ENCODE measurements around the gene PHF5A. TPM values are rescaled to one million over a fixed set of nuclear protein-coding genes. Genes with fewer than 3 reads are reported as not detected.

The PHF5A gene
- total and polyA plus RNA-seq, 8 donors = 0.58 to 54.5 (median 39.9) TPM

DNA sequence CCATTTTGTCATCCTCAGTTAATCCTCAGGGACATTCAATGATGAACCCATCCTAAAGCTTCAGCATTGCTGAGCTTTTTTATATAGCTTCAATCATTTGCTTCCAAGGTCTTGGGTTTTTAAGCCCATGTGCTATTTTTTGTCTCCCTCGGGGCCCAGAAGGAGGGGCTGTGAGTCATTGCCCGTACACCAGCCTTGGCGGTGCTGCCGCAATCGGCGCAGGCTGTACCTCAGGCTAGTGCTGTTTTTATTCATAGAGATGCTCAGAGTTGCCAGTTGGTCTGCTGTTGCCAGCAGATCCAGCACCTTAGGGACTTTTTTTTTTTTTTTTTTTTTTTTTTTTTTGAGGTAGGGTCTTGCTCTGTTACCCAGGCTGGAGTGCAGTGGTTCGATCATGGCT is 35.9 kb upstream of the PHF5A start:
- peaks cover 52 to 99% (median 85%) of the 10 kb centered on the region in 4 donors for H3K36me3 ChIP-seq
- TF ChIP-seq, protein P1, sequence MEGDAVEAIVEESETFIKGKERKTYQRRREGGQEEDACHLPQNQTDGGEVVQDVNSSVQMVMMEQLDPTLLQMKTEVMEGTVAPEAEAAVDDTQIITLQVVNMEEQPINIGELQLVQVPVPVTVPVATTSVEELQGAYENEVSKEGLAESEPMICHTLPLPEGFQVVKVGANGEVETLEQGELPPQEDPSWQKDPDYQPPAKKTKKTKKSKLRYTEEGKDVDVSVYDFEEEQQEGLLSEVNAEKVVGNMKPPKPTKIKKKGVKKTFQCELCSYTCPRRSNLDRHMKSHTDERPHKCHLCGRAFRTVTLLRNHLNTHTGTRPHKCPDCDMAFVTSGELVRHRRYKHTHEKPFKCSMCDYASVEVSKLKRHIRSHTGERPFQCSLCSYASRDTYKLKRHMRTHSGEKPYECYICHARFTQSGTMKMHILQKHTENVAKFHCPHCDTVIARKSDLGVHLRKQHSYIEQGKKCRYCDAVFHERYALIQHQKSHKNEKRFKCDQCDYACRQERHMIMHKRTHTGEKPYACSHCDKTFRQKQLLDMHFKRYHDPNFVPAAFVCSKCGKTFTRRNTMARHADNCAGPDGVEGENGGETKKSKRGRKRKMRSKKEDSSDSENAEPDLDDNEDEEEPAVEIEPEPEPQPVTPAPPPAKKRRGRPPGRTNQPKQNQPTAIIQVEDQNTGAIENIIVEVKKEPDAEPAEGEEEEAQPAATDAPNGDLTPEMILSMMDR (IDR thresholded peaks at IDR 0.05) = no peak
- TF ChIP-seq POLR2A (IDR thresholded peaks at IDR 0.05) (no peak), POLR2AphosphoS5 (IDR thresholded peaks at IDR 0.05) (no peak)
- no peak overlapping the region for H3K4me3 ChIP-seq
- no peaks in the 10 kb centered on the region for H3K9me3 ChIP-seq
- 83 to 92% (median 86%) methylated on average over 6 to 7 of the region's 7 CpGs for WGBS, 5 donors
- intact Hi-C loops (cut with DNase I; ENCODE audit: low total_unique reads) = no loop called here
- no peaks in the 10 kb centered on the region for H3K27me3 ChIP-seq
- no peak for DNase-seq
- H3K4me1 ChIP-seq = peaks cover 0 to 14% (median 6%) of the 10 kb centered on the region in 4 donors
- H3K27ac ChIP-seq = peak overlapping the region in 1 of 5 donors; percentile 27

DNA sequence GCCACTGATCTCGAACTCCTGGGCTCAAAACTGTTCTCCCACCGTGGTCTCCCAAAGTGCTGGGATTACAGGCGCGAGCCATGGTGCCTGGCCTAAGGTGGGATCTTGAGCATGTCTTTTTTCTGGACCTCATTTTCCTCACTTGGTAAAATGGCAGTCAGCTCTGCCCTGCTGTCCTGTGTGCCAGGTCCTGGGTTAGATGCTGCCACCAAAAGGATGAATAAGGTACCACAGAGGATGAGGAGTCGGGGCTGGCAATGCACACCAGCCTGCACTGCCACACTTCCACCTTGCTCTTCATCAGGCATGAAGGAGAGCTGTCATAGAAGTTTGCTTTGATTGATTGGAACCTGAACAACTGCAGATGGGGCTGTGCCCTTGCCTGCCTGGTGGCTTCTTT is 32.7 kb upstream of the PHF5A start:
- WGBS, 5 donors = 82 to 93% (median 88%) methylated on average over 5 of the region's 5 CpGs
- peaks cover 33 to 79% (median 68%) of the 10 kb centered on the region in 4 donors for H3K36me3 ChIP-seq
- peak overlapping the region in 1 of 5 donors; percentile 46 for H3K27ac ChIP-seq
- no peak for DNase-seq
- no peak overlapping the region for H3K4me3 ChIP-seq
- H3K27me3 ChIP-seq = no peaks in the 10 kb centered on the region
- H3K4me1 ChIP-seq = peaks cover 0 to 17% (median 11%) of the 10 kb centered on the region in 4 donors
- TF ChIP-seq, protein P1 (IDR thresholded peaks at IDR 0.05) = peak in 1 of 7 experiments; percentile 11
- TF ChIP-seq POLR2AphosphoS5 (IDR thresholded peaks at IDR 0.05) = no peak
- TF ChIP-seq EP300 (IDR thresholded peaks at IDR 0.05) = no peak
- intact Hi-C loops (cut with DNase I; ENCODE audit: low total_unique reads) = no loop called here
- no peaks in the 10 kb centered on the region for H3K9me3 ChIP-seq

DNA sequence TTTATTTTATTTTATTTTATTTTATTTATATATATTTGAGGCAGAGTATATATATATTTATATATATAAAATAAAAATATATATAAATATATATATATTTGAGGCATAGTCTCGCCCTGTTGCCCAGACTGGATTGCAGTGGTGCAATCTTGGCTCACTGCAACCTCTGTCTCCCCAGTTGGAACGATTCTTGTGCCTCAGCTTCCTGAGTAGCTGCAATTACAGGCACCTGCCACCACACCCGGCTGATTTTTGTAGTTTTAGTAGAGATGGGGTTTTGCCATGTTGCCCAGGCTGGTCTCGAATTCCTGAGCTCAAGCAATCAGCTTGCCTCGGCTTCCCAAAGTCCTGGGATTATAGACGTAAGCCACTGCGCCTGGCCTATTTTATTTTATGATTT is 31.8 kb upstream of the PHF5A start:
- Histone ChIP-seq H3K4me3 (no peak overlapping the region), H3K27ac (peak overlapping the region in 1 of 5 donors; percentile 46), H3K9me3 (no peaks in the 10 kb centered on the region), H3K27me3 (no peaks in the 10 kb centered on the region), H3K36me3 (peaks cover 33 to 77% (median 65%) of the 10 kb centered on the region in 4 donors), H3K4me1 (peaks cover 0 to 24% (median 15%) of the 10 kb centered on the region in 4 donors)
- DNase-seq = no peak
- intact Hi-C loops (cut with DNase I; ENCODE audit: low total_unique reads) = no loop called here
- WGBS, 5 donors = 84 to 90% (median 85%) methylated on average over 7 of the region's 7 CpGs
- TF ChIP-seq POLR2A (IDR thresholded peaks at IDR 0.05) = no peak

DNA sequence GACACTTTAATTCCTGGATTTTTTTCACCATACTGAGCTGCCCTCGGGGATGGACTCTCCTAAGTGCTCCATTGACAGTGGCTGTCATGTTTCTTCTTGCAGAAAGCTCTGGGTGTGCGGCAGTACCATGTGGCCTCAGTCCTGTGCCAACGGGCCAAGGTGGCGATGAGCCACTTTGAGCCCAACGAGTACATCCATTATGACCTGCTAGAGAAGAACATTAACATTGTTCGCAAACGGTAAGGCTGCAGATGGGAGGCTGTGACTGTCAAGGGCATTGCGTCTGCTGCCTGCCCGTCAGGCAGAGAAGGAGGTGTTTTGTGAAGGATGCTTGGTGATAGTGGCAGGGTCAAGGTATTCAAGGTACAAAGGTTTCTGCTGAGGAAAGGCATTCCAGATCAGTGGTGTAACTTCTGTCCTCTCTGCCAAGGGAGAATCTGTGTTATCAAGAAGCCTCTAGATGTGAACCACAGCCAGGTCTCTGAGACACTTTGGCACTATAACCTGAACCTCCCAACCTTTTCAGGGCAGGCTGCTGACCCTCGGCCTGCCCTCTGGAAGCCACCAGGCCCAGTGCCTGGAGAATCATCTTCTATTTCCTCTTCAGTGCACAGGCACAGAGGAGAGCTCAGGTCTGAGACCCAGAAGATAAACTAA is 31.3 kb upstream of the PHF5A start:
- Histone ChIP-seq H3K36me3 (peaks cover 33 to 71% (median 63%) of the 10 kb centered on the region in 4 donors), H3K27ac (no peak overlapping the region), H3K27me3 (no peaks in the 10 kb centered on the region), H3K4me1 (peaks cover 0 to 29% (median 21%) of the 10 kb centered on the region in 4 donors), H3K9me3 (no peaks in the 10 kb centered on the region), H3K4me3 (no peak overlapping the region)
- 84 to 93% (median 86%) methylated on average over 10 of the region's 10 CpGs for WGBS, 5 donors
- no peak for DNase-seq
- intact Hi-C loops (cut with DNase I; ENCODE audit: low total_unique reads) = no loop called here
- TF ChIP-seq EP300 (IDR thresholded peaks at IDR 0.05) = no peak
- TF ChIP-seq, protein P1 (IDR thresholded peaks at IDR 0.05) = no peak
- TF ChIP-seq POLR2A (IDR thresholded peaks at IDR 0.05) = no peak
- TF ChIP-seq POLR2AphosphoS5 (IDR thresholded peaks at IDR 0.05) = no peak

DNA sequence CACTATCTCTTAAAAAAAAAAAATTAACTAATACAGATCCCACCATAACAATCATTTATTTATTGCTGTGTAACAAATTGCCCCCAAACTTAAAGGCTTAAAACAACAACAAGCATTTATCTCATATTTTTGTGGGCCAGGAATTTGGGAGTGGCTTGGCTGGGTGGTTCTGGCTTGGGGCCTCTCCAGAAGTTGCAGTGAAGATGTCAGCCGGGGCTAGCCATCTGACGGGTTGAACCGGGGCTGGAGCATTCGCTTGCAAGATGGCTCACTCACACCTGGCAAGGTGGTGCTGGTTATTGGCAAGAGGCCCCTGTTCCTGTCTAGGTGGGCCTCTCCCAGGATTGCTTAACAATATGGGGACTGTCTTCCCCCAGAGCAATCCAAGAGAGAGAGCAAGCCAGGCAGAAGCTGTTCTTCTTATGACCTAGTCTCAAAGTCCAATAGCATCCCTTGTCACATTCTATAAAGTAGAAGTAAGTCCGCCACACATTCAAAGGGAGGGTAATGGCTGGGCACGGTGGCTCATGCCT is 29.9 kb upstream of the PHF5A start:
- H3K36me3 ChIP-seq = peaks cover 23 to 57% (median 50%) of the 10 kb centered on the region in 4 donors
- WGBS, 5 donors = 59 to 70% (median 66%) methylated on average over 3 to 6 of the region's 6 CpGs
- intact Hi-C loops (cut with DNase I; ENCODE audit: low total_unique reads) = no loop called here

More for the DNA sequence above, 29.9 kb upstream of the PHF5A start:
- H3K4me1 ChIP-seq = peaks cover 0 to 43% (median 28%) of the 10 kb centered on the region in 4 donors
- DNase-seq = no peak
- TF ChIP-seq POLR2A (IDR thresholded peaks at IDR 0.05) (no peak), EP300 (IDR thresholded peaks at IDR 0.05) (no peak), POLR2AphosphoS5 (IDR thresholded peaks at IDR 0.05) (no peak)
- TF ChIP-seq, protein P1 (IDR thresholded peaks at IDR 0.05) = no peak
- H3K4me3 ChIP-seq = no peak overlapping the region
- H3K27ac ChIP-seq = peak overlapping the region in 1 of 5 donors; percentile 15
- no peaks in the 10 kb centered on the region for H3K27me3 ChIP-seq
- no peaks in the 10 kb centered on the region for H3K9me3 ChIP-seq

Data from stomach (tissue), 9 donors.